Hepatocyte (in vitro differentiated cells): ENCODE measurements around the gene SLC25A13.

Source experiments
- CTCF ChIP-seq: fragments of 200-600 bp; sonication (generic); IDR thresholded peaks from 2 replicates; pipeline ENCODE4 v1.5.1; 2016; ENCODE audit warnings: antibody characterized with exemption, mild to moderate bottlenecking; ENCODE audit not compliant: poor library complexity
- EZH2 ChIP-seq: fragments of 200-600 bp; sonication (generic); IDR thresholded peaks from 2 replicates; pipeline ENCODE4 v1.6.1; 2016; ENCODE audit warnings: antibody characterized with exemption, mild to moderate bottlenecking, borderline replicate concordance

GRCh38 chr7:96342049-96342448 is 20.2 kb upstream of the SLC25A13 start:
- TF ChIP-seq CTCF (no peak), EZH2 (no peak)
